Liver (tissue), 9 donors: ENCODE measurements around the gene CDCA8. TPM values are rescaled to one million over a fixed set of nuclear protein-coding genes. Genes with fewer than 3 reads are reported as not detected.
"Not testable (repeated sequence)": the region's sequence is repeated elsewhere in the genome, so short reads cannot be mapped to it uniquely, and the experiment has no call there.

Experiments used
- DNase-seq: peaks from one replicate; pipeline ENCODE4 v3.0.0-alpha.2; 2017; ENCODE audit warnings: low spot score
- H3K27ac ChIP-seq, 2 donors: one replicate each; pipeline ENCODE4 v1.7.0; 2013; ENCODE audit warnings: inconsistent platforms in 2 of 2, low read length in 2 of 2, control low read depth in 1 of 2, low read depth in 1 of 2, mild to moderate bottlenecking in 1 of 2
- H3K27me3 ChIP-seq, 4 donors: one replicate each; pipeline versions ENCODE4 v1.6.1 to v1.7.0; 2013; ENCODE audit warnings: low read length in 3 of 4, inconsistent platforms in 1 of 4, mild to moderate bottlenecking in 1 of 4, moderate library complexity in 1 of 4; ENCODE audit not compliant: control insufficient read depth in 4 of 4, insufficient read depth in 4 of 4
- H3K36me3 ChIP-seq, 4 donors: one replicate each; pipeline versions ENCODE4 v1.6.1 to v1.7.0; 2013; ENCODE audit warnings: low read length in 3 of 4, mild to moderate bottlenecking in 3 of 4, low read depth in 1 of 4, moderate library complexity in 1 of 4; ENCODE audit not compliant: control insufficient read depth in 4 of 4, insufficient read depth in 3 of 4
- H3K4me1 ChIP-seq, 4 donors: one replicate each; pipeline versions ENCODE4 v1.6.1 to v1.7.0; 2013; ENCODE audit warnings: low read length in 3 of 4, mild to moderate bottlenecking in 3 of 4, moderate library complexity in 1 of 4; ENCODE audit not compliant: control insufficient read depth in 4 of 4, insufficient read depth in 4 of 4
- H3K4me3 ChIP-seq, 3 donors: one replicate each; pipeline versions ENCODE4 v1.6.1 to v1.7.0; 2013; ENCODE audit warnings: low read length in 3 of 3, control low read depth in 1 of 3, low read depth in 1 of 3, mild to moderate bottlenecking in 1 of 3
- H3K9ac ChIP-seq, 2 donors: one replicate each; pipeline ENCODE4 v1.7.0; 2013; ENCODE audit warnings: low read length in 2 of 2, mild to moderate bottlenecking in 2 of 2, moderate library complexity in 2 of 2, control low read depth in 1 of 2, low read depth in 1 of 2
- H3K9me3 ChIP-seq, 4 donors: one replicate each; pipeline versions ENCODE4 v1.6.1 to v1.7.0; 2013; ENCODE audit warnings: low read length in 3 of 4; ENCODE audit not compliant: control insufficient read depth in 4 of 4
- ATF3 ChIP-seq: IDR thresholded peaks from 2 replicates; pipeline ENCODE4 v1.6.1; 2016; ENCODE audit warnings: antibody characterized with exemption
- CTCF ChIP-seq: fragments of 150-350 bp; IDR thresholded peaks from 2 replicates; pipeline ENCODE4 v1.5.1; 2017; ENCODE audit warnings: improper control_type of control experiment, low read depth, low read length; ENCODE audit not compliant: missing input control
- EGR1 ChIP-seq, 2 donors: IDR thresholded peaks; 2 replicates each; pipeline ENCODE4 v1.6.1; 2016 to 2018; ENCODE audit warnings: antibody characterized with exemption in 2 of 2, low read depth in 2 of 2
- FOXA1 ChIP-seq: IDR thresholded peaks from 2 replicates; pipeline ENCODE4 v1.6.1; 2016; ENCODE audit warnings: antibody characterized with exemption
- FOXA2 ChIP-seq: IDR thresholded peaks from 2 replicates; pipeline ENCODE4 v1.6.1; 2016; ENCODE audit warnings: antibody characterized with exemption
- GABPA ChIP-seq, 2 donors: IDR thresholded peaks in 1 of 2; conservative IDR thresholded peaks in 1 of 2; 2 replicates each; pipeline ENCODE4 v1.6.1; 2016; ENCODE audit warnings: antibody characterized with exemption in 2 of 2, mild to moderate bottlenecking in 1 of 2, moderate library complexity in 1 of 2
- HNF4A ChIP-seq, 2 donors: conservative IDR thresholded peaks; 2 replicates each; pipeline ENCODE4 v1.6.1; 2016; ENCODE audit warnings: antibody characterized with exemption in 2 of 2, mild to moderate bottlenecking in 2 of 2
- HNF4G ChIP-seq: IDR thresholded peaks from 2 replicates; pipeline ENCODE4 v1.6.1; 2016; ENCODE audit warnings: antibody characterized with exemption
- JUND ChIP-seq, 2 donors: IDR thresholded peaks; 2 replicates each; pipeline ENCODE4 v1.6.1; 2016; ENCODE audit warnings: antibody characterized with exemption in 2 of 2
- MAX ChIP-seq: IDR thresholded peaks from 2 replicates; pipeline ENCODE4 v1.6.1; 2016; ENCODE audit warnings: antibody characterized with exemption
- NR2F2 ChIP-seq: IDR thresholded peaks from 2 replicates; pipeline ENCODE4 v1.6.1; 2016; ENCODE audit warnings: antibody characterized with exemption
- RAD21 ChIP-seq, 2 donors: IDR thresholded peaks; 2 replicates each; pipeline ENCODE4 v1.6.1; 2016; ENCODE audit warnings: antibody characterized with exemption in 2 of 2, mild to moderate bottlenecking in 2 of 2
- REST ChIP-seq: IDR thresholded peaks from 2 replicates; pipeline ENCODE4 v1.6.1; 2016; ENCODE audit warnings: antibody characterized with exemption, mild to moderate bottlenecking
- RXRA ChIP-seq, 2 donors: IDR thresholded peaks; 2 replicates each; pipeline ENCODE4 v1.6.1; 2017 to 2018; ENCODE audit warnings: antibody characterized with exemption in 2 of 2, mild to moderate bottlenecking in 1 of 2
- SP1 ChIP-seq: IDR thresholded peaks from 2 replicates; pipeline ENCODE4 v1.6.1; 2018; ENCODE audit warnings: antibody characterized with exemption, mild to moderate bottlenecking
- TAF1 ChIP-seq: conservative IDR thresholded peaks from 2 replicates; pipeline ENCODE4 v1.6.1; 2016; ENCODE audit warnings: antibody characterized with exemption, mild to moderate bottlenecking
- YY1 ChIP-seq: IDR thresholded peaks from 2 replicates; pipeline ENCODE4 v1.6.1; 2016; ENCODE audit warnings: antibody characterized with exemption, mild to moderate bottlenecking
- ZBTB33 ChIP-seq: IDR thresholded peaks from 2 replicates; pipeline ENCODE4 v1.6.1; 2016; ENCODE audit warnings: antibody characterized with exemption
- WGBS: extraction: QIAGEN DNeasy Blood & Tissue Kit; methylation state at CpG from one replicate; pipeline ENCODE4 v1.1.7; 2013; 5-methylcytosine and 5-hydroxymethylcytosine counted together
- polyA plus RNA-seq, 2 donors: library from polyadenylated mRNA; stranded (reverse) in 1 of 2; unstranded in 1 of 2; fragments of 200-250 nt in 1 of 2; fragments of >200 nt in 1 of 2; fragmentation: Nextera tagmentation in 1 of 2; extraction: Ambion mirVana in 1 of 2; gene quantifications; one replicate each; pipeline versions ENCODE4 v1.2.1 to v1.2.3, GENCODE V29; 2013 to 2015
- total RNA-seq, 2 donors: library from RNA; depleted of rRNA; stranded (reverse); fragments of >200 nt; gene quantifications; one replicate each; pipeline ENCODE4 v1.2.3, GENCODE V29; 2014
- donor health status: healthy.
- donor health status: healthy.
- donor health status: healthy.
- donor health status: healthy.
- donor health status: healthy.

CDCA8 gene
- total and polyA plus RNA-seq, 4 donors: 0.25 to 16.5 (median 1.4) TPM

GRCh38 chr1:37685722-37686121 is 6.6 kb upstream of the CDCA8 start (continued):
- no peak for TF ChIP-seq MAX

GRCh38 chr1:37687764-37688163 is 4.6 kb upstream of the CDCA8 start:
- Histone ChIP-seq H3K4me1 (peaks cover 10 to 32% (median 25%) of the 10 kb centered on the region in 4 donors), H3K36me3 (peaks cover 4 to 42% (median 16%) of the 10 kb centered on the region in 4 donors)
- not testable (repeated sequence) for H3K27ac ChIP-seq, H3K9ac ChIP-seq, H3K4me3 ChIP-seq, H3K9me3 ChIP-seq, H3K27me3 ChIP-seq, DNase-seq
- WGBS: 95% methylated on average over 2 of the region's 2 CpGs

GRCh38 chr1:37688926-37689325 is 3.4 kb upstream of the CDCA8 start:
- peak overlapping the region in 1 of 3 donors; percentile 73 for H3K4me3 ChIP-seq
- H3K36me3 ChIP-seq: peaks cover 0 to 31% (median 8%) of the 10 kb centered on the region in 4 donors
- H3K27me3 ChIP-seq: no peaks in the 10 kb centered on the region
- TF ChIP-seq GABPA (IDR thresholded peaks at IDR 0.05 in 1 of 2, conservative IDR thresholded peaks at IDR 0.05 in 1 of 2): no peak
- no peak for TF ChIP-seq MAX
- TF ChIP-seq CTCF: no peak
- TF ChIP-seq TAF1: no peak
- TF ChIP-seq ZBTB33: no peak
- no peak for TF ChIP-seq RAD21 (IDR thresholded peaks at IDR 0.05)
- TF ChIP-seq HNF4G: no peak
- TF ChIP-seq YY1: no peak
- TF ChIP-seq RXRA (IDR thresholded peaks at IDR 0.05): no peak
- TF ChIP-seq JUND (IDR thresholded peaks at IDR 0.05): no peak
- no peak for TF ChIP-seq REST
- no peak for TF ChIP-seq HNF4A (conservative IDR thresholded peaks at IDR 0.05)
- TF ChIP-seq NR2F2: no peak
- TF ChIP-seq FOXA1: no peak
- no peak for TF ChIP-seq FOXA2
- no peak for TF ChIP-seq EGR1 (IDR thresholded peaks at IDR 0.05; ENCODE audit: low read depth in 2 of 2)
- TF ChIP-seq ATF3: no peak
- TF ChIP-seq SP1: no peak
- WGBS: 91% methylated on average over 4 of the region's 4 CpGs
- no peak overlapping the region for H3K27ac ChIP-seq
- no peaks in the 10 kb centered on the region for H3K9me3 ChIP-seq
- no peak overlapping the region for H3K9ac ChIP-seq
- peaks cover 12 to 34% (median 27%) of the 10 kb centered on the region in 4 donors for H3K4me1 ChIP-seq
- no peak for DNase-seq
